ENCODE data around the gene PCDHGB6. TPM values are rescaled to one million over a fixed set of nuclear protein-coding genes. Genes with fewer than 3 reads are reported as not detected.

The PCDHGB6 gene
- total RNA-seq, 3 donors from 2014 or later (not counting 1 experiment from before 2014, with no cell fraction given) = 2.1 to 5.9 (median 2.9) TPM

DNA sequence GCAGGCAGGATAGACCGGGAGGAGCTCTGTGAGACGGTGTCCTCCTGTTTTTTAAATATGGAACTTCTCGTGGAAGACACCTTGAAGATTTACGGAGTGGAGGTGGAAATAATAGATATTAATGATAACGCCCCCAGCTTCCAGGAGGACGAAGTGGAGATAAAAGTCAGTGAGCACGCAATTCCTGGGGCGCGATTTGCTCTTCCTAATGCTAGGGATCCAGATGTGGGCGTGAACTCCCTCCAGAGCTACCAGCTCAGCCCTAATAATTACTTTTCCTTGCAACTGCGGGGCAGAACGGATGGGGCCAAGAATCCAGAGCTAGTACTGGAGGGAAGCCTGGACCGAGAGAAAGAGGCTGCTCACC, 13.7 kb downstream of the PCDHGB6 start:
- Mint-ChIP-seq H3K9me3 (peaks cover 0 to 5% of the 10 kb centered on the region in 2 donors), H3K4me1 (peaks cover 10 to 18% of the 10 kb centered on the region in 2 donors), H3K27ac (no peak overlapping the region), H3K27me3 (ENCODE audit: low read depth in 2 of 2) (peaks cover 55 to 57% of the 10 kb centered on the region in 2 donors), H3K4me3 (peak overlapping the region; percentile 58), H3K36me3 (peaks cover 16% of the 10 kb centered on the region)
- Histone ChIP-seq H3K4me1 (ENCODE audit: control insufficient read depth, insufficient read depth, low read length) (peaks cover 11% of the 10 kb centered on the region), H3K36me3 (ENCODE audit: control insufficient read depth, insufficient read depth, low read length) (no peaks in the 10 kb centered on the region), H3K27ac (ENCODE audit: low read length) (no peak overlapping the region), H3K4me3 (ENCODE audit: low read length) (no peak overlapping the region), H3K9me3 (ENCODE audit: control insufficient read depth, insufficient read depth, low read length) (peaks cover 36% of the 10 kb centered on the region), H3K27me3 (ENCODE audit: control insufficient read depth, insufficient read depth, low read length) (peaks cover 70% of the 10 kb centered on the region)
- ATAC-seq (no peak), DNase-seq (no peak)
- WGBS (ENCODE audit: insufficient coverage) = 15% methylated on average over 13 of the region's 13 CpGs
- TF ChIP-seq CTCF (IDR thresholded peaks at IDR 0.05) = no peak
- intact Hi-C loops (cut with micrococcal nuclease) = loop anchor here (5.0 kb wide), 1 partner anchor 34 kb away; the partner anchor contains the start of gene PCDHGB4

DNA sequence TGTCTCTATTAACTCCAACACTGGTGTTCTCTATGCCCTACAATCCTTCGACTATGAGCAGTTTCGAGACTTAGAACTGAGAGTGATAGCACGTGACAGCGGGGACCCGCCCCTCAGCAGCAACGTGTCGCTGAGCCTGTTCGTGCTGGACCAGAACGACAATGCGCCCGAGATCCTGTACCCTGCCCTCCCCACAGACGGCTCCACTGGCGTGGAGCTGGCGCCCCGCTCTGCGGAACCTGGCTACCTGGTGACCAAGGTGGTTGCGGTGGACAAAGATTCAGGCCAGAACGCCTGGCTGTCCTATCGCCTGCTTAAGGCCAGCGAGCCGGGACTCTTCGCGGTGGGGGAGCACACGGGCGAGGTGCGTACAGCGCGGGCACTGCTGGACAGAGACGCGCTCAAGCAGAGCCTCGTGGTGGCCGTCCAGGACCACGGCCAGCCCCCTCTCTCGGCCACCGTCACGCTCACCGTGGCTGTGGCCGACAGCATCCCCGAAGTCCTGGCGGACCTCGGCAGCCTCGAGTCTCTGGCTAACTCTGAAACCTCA, 15.0 kb downstream of the PCDHGB6 start:
- no peak for TF ChIP-seq CTCF (IDR thresholded peaks at IDR 0.05)
- no peak overlapping the region for H3K27ac ChIP-seq (ENCODE audit: low read length)
- no peaks in the 10 kb centered on the region for H3K36me3 ChIP-seq (ENCODE audit: control insufficient read depth, insufficient read depth, low read length)
- no peak for ATAC-seq
- WGBS (ENCODE audit: insufficient coverage) = 32% methylated on average over 42 of the region's 42 CpGs
- Mint-ChIP-seq H3K9me3 (peaks cover 0 to 4% of the 10 kb centered on the region in 2 donors), H3K27me3 (ENCODE audit: low read depth in 2 of 2) (peaks cover 47 to 50% of the 10 kb centered on the region in 2 donors), H3K4me3 (no peak overlapping the region), H3K27ac (no peak overlapping the region), H3K4me1 (peaks cover 4 to 12% of the 10 kb centered on the region in 2 donors), H3K36me3 (peaks cover 11% of the 10 kb centered on the region)
- H3K27me3 ChIP-seq (ENCODE audit: control insufficient read depth, insufficient read depth, low read length) = peaks cover 64% of the 10 kb centered on the region
- peaks cover 6% of the 10 kb centered on the region for H3K4me1 ChIP-seq (ENCODE audit: control insufficient read depth, insufficient read depth, low read length)
- peaks cover 33% of the 10 kb centered on the region for H3K9me3 ChIP-seq (ENCODE audit: control insufficient read depth, insufficient read depth, low read length)
- DNase-seq = no peak
- intact Hi-C loops (cut with micrococcal nuclease) = loop anchor here (5.0 kb wide), 1 partner anchor 36 kb away; the partner anchor contains the start of gene PCDHGB4
- no peak overlapping the region for H3K4me3 ChIP-seq (ENCODE audit: low read length)

DNA sequence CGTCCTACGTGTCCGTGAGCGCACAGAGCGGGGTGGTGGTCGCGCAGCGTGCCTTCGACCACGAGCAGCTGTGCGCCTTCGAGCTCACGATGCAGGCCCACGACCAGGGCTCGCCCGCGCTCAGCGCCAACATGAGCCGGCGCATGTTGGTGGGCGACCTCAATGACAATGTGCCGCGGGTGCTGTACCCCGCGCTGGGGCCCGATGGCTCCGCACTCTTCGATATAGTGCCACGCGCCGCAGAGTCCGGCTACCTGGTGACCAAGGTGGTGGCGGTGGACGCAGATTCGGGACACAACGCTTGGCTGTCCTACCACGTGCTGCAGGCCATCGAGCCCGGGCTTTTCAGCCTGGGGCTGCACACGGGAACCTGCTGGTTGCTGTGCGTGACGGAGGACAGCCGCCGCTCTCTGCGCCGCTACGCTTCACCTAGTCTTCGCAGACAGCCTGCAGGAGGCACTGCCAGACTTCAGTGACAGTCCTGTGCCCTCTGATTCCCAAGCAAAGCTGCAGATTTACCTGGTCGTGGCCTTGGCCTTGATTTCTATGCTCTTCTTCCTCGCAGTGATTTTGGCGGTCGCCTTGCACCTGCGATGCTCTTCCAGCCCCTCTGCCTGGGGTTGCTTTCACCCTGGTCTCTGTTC, 20.1 kb downstream of the PCDHGB6 start:
- H3K27me3 ChIP-seq (ENCODE audit: control insufficient read depth, insufficient read depth, low read length) = peaks cover 64% of the 10 kb centered on the region
- H3K27me3 Mint-ChIP-seq (ENCODE audit: low read depth in 2 of 2) = peaks cover 35 to 43% of the 10 kb centered on the region in 2 donors
- H3K27ac Mint-ChIP-seq = no peak overlapping the region
- H3K36me3 ChIP-seq (ENCODE audit: control insufficient read depth, insufficient read depth, low read length) = no peaks in the 10 kb centered on the region
- intact Hi-C loops (cut with micrococcal nuclease) = no loop called here
- ATAC-seq = no peak
- WGBS (ENCODE audit: insufficient coverage) = 61% methylated on average over 53 of the region's 53 CpGs
- no peak overlapping the region for H3K4me3 ChIP-seq (ENCODE audit: low read length)
- H3K4me3 Mint-ChIP-seq = no peak overlapping the region
- peaks cover 28% of the 10 kb centered on the region for H3K9me3 ChIP-seq (ENCODE audit: control insufficient read depth, insufficient read depth, low read length)
- H3K36me3 Mint-ChIP-seq = peaks cover 9% of the 10 kb centered on the region
- H3K4me1 Mint-ChIP-seq = peaks cover 8 to 16% of the 10 kb centered on the region in 2 donors
- DNase-seq = no peak
- H3K9me3 Mint-ChIP-seq = peaks cover 0 to 11% of the 10 kb centered on the region in 2 donors
- TF ChIP-seq CTCF (IDR thresholded peaks at IDR 0.05) = no peak
- peaks cover 15% of the 10 kb centered on the region for H3K4me1 ChIP-seq (ENCODE audit: control insufficient read depth, insufficient read depth, low read length)
- H3K27ac ChIP-seq (ENCODE audit: low read length) = no peak overlapping the region
